ENCODE results near the gene TULP3.

DNA sequence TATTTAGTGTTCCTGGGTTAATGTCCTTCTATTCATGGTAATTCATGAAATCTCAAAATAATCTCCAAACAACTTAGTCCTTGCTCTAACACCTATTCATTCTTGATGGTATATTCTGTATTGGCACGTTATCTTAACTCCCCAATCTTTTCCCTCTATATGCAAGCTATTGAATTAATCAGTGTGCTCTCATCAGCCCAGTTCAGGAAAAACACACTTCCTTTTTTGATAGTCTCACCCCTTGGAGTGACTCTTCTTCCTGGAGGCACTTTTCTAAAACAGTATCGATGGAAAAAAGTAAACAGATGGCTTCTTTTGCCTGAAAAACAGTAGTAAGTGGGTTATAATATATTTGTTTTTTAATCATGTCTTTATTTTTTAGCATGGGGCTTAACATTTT is 28.6 kb downstream of the TULP3 start:
- TF ChIP-seq, protein P1, sequence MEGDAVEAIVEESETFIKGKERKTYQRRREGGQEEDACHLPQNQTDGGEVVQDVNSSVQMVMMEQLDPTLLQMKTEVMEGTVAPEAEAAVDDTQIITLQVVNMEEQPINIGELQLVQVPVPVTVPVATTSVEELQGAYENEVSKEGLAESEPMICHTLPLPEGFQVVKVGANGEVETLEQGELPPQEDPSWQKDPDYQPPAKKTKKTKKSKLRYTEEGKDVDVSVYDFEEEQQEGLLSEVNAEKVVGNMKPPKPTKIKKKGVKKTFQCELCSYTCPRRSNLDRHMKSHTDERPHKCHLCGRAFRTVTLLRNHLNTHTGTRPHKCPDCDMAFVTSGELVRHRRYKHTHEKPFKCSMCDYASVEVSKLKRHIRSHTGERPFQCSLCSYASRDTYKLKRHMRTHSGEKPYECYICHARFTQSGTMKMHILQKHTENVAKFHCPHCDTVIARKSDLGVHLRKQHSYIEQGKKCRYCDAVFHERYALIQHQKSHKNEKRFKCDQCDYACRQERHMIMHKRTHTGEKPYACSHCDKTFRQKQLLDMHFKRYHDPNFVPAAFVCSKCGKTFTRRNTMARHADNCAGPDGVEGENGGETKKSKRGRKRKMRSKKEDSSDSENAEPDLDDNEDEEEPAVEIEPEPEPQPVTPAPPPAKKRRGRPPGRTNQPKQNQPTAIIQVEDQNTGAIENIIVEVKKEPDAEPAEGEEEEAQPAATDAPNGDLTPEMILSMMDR (IDR thresholded peaks at IDR 0.05; ENCODE audit: control extremely low read depth in 1 of 3, insufficient read depth in 1 of 3, low read depth in 1 of 3, low read length in 3 of 3), result no peak
- TF ChIP-seq JUND (IDR thresholded peaks at IDR 0.05; ENCODE audit: low read length), result no peak
- no peak for TF ChIP-seq TAF1 (IDR thresholded peaks at IDR 0.05; ENCODE audit: low read depth, low read length)
- no peak for TF ChIP-seq SIN3A (conservative IDR thresholded peaks at IDR 0.05 in 1 of 2, IDR thresholded peaks at IDR 0.05 in 1 of 2; ENCODE audit: low read depth in 1 of 2, low read length in 2 of 2)
- no peak for TF ChIP-seq KDM1A (IDR thresholded peaks at IDR 0.05; ENCODE audit: borderline replicate concordance, low read length)
- TF ChIP-seq BACH1 (IDR thresholded peaks at IDR 0.05; ENCODE audit: low read length), result no peak
- no peak for TF ChIP-seq POLR2A (IDR thresholded peaks at IDR 0.05; ENCODE audit: control extremely low read depth in 1 of 2, low read depth in 2 of 2, low read length in 2 of 2)
- no peak for TF ChIP-seq POLR2AphosphoS5 (IDR thresholded peaks at IDR 0.05; ENCODE audit: low read depth, low read length)
- TF ChIP-seq, protein P2, sequence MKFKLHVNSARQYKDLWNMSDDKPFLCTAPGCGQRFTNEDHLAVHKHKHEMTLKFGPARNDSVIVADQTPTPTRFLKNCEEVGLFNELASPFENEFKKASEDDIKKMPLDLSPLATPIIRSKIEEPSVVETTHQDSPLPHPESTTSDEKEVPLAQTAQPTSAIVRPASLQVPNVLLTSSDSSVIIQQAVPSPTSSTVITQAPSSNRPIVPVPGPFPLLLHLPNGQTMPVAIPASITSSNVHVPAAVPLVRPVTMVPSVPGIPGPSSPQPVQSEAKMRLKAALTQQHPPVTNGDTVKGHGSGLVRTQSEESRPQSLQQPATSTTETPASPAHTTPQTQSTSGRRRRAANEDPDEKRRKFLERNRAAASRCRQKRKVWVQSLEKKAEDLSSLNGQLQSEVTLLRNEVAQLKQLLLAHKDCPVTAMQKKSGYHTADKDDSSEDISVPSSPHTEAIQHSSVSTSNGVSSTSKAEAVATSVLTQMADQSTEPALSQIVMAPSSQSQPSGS (IDR thresholded peaks at IDR 0.05; ENCODE audit: low read length), result no peak
- no peak for TF ChIP-seq CREB1 (IDR thresholded peaks at IDR 0.05)
